Liver (tissue), 9 donors: ENCODE data around the gene UBA3. TPM values are rescaled to one million over a fixed set of nuclear protein-coding genes. Genes with fewer than 3 reads are reported as not detected.

Source experiments
- DNase-seq: peaks from one replicate; pipeline ENCODE4 v3.0.0-alpha.2; 2017; ENCODE audit warnings: low spot score
- H3K27ac ChIP-seq, 2 donors: one replicate each; pipeline ENCODE4 v1.7.0; 2013; ENCODE audit warnings: inconsistent platforms in 2 of 2, low read length in 2 of 2, control low read depth in 1 of 2, low read depth in 1 of 2, mild to moderate bottlenecking in 1 of 2
- H3K27me3 ChIP-seq, 4 donors: one replicate each; pipeline versions ENCODE4 v1.6.1 to v1.7.0; 2013; ENCODE audit warnings: low read length in 3 of 4, inconsistent platforms in 1 of 4, mild to moderate bottlenecking in 1 of 4, moderate library complexity in 1 of 4; ENCODE audit not compliant: control insufficient read depth in 4 of 4, insufficient read depth in 4 of 4
- H3K36me3 ChIP-seq, 4 donors: one replicate each; pipeline versions ENCODE4 v1.6.1 to v1.7.0; 2013; ENCODE audit warnings: low read length in 3 of 4, mild to moderate bottlenecking in 3 of 4, low read depth in 1 of 4, moderate library complexity in 1 of 4; ENCODE audit not compliant: control insufficient read depth in 4 of 4, insufficient read depth in 3 of 4
- H3K4me1 ChIP-seq, 4 donors: one replicate each; pipeline versions ENCODE4 v1.6.1 to v1.7.0; 2013; ENCODE audit warnings: low read length in 3 of 4, mild to moderate bottlenecking in 3 of 4, moderate library complexity in 1 of 4; ENCODE audit not compliant: control insufficient read depth in 4 of 4, insufficient read depth in 4 of 4
- H3K4me3 ChIP-seq, 3 donors: one replicate each; pipeline versions ENCODE4 v1.6.1 to v1.7.0; 2013; ENCODE audit warnings: low read length in 3 of 3, control low read depth in 1 of 3, low read depth in 1 of 3, mild to moderate bottlenecking in 1 of 3
- H3K9ac ChIP-seq, 2 donors: one replicate each; pipeline ENCODE4 v1.7.0; 2013; ENCODE audit warnings: low read length in 2 of 2, mild to moderate bottlenecking in 2 of 2, moderate library complexity in 2 of 2, control low read depth in 1 of 2, low read depth in 1 of 2
- H3K9me3 ChIP-seq, 4 donors: one replicate each; pipeline versions ENCODE4 v1.6.1 to v1.7.0; 2013; ENCODE audit warnings: low read length in 3 of 4; ENCODE audit not compliant: control insufficient read depth in 4 of 4
- ATF3 ChIP-seq: IDR thresholded peaks from 2 replicates; pipeline ENCODE4 v1.6.1; 2016; ENCODE audit warnings: antibody characterized with exemption
- EGR1 ChIP-seq, 2 donors: IDR thresholded peaks; 2 replicates each; pipeline ENCODE4 v1.6.1; 2016 to 2018; ENCODE audit warnings: antibody characterized with exemption in 2 of 2, low read depth in 2 of 2
- FOXA1 ChIP-seq: IDR thresholded peaks from 2 replicates; pipeline ENCODE4 v1.6.1; 2016; ENCODE audit warnings: antibody characterized with exemption
- FOXA2 ChIP-seq: IDR thresholded peaks from 2 replicates; pipeline ENCODE4 v1.6.1; 2016; ENCODE audit warnings: antibody characterized with exemption
- GABPA ChIP-seq, 2 donors: IDR thresholded peaks in 1 of 2; conservative IDR thresholded peaks in 1 of 2; 2 replicates each; pipeline ENCODE4 v1.6.1; 2016; ENCODE audit warnings: antibody characterized with exemption in 2 of 2, mild to moderate bottlenecking in 1 of 2, moderate library complexity in 1 of 2
- HNF4A ChIP-seq, 2 donors: conservative IDR thresholded peaks; 2 replicates each; pipeline ENCODE4 v1.6.1; 2016; ENCODE audit warnings: antibody characterized with exemption in 2 of 2, mild to moderate bottlenecking in 2 of 2
- HNF4G ChIP-seq: IDR thresholded peaks from 2 replicates; pipeline ENCODE4 v1.6.1; 2016; ENCODE audit warnings: antibody characterized with exemption
- JUND ChIP-seq, 2 donors: IDR thresholded peaks; 2 replicates each; pipeline ENCODE4 v1.6.1; 2016; ENCODE audit warnings: antibody characterized with exemption in 2 of 2
- NR2F2 ChIP-seq: IDR thresholded peaks from 2 replicates; pipeline ENCODE4 v1.6.1; 2016; ENCODE audit warnings: antibody characterized with exemption
- RAD21 ChIP-seq, 2 donors: IDR thresholded peaks; 2 replicates each; pipeline ENCODE4 v1.6.1; 2016; ENCODE audit warnings: antibody characterized with exemption in 2 of 2, mild to moderate bottlenecking in 2 of 2
- REST ChIP-seq: IDR thresholded peaks from 2 replicates; pipeline ENCODE4 v1.6.1; 2016; ENCODE audit warnings: antibody characterized with exemption, mild to moderate bottlenecking
- RXRA ChIP-seq, 2 donors: IDR thresholded peaks; 2 replicates each; pipeline ENCODE4 v1.6.1; 2017 to 2018; ENCODE audit warnings: antibody characterized with exemption in 2 of 2, mild to moderate bottlenecking in 1 of 2
- SP1 ChIP-seq: IDR thresholded peaks from 2 replicates; pipeline ENCODE4 v1.6.1; 2018; ENCODE audit warnings: antibody characterized with exemption, mild to moderate bottlenecking
- WGBS: extraction: QIAGEN DNeasy Blood & Tissue Kit; methylation state at CpG from one replicate; pipeline ENCODE4 v1.1.7; 2013; 5-methylcytosine and 5-hydroxymethylcytosine counted together
- polyA plus RNA-seq, 2 donors: library from polyadenylated mRNA; stranded (reverse) in 1 of 2; unstranded in 1 of 2; fragments of 200-250 nt in 1 of 2; fragments of >200 nt in 1 of 2; fragmentation: Nextera tagmentation in 1 of 2; extraction: Ambion mirVana in 1 of 2; gene quantifications; one replicate each; pipeline versions ENCODE4 v1.2.1 to v1.2.3, GENCODE V29; 2013 to 2015
- total RNA-seq, 2 donors: library from RNA; depleted of rRNA; stranded (reverse); fragments of >200 nt; gene quantifications; one replicate each; pipeline ENCODE4 v1.2.3, GENCODE V29; 2014
- TF ChIP-seq, protein P1 (sequence below): fragments of 150-350 bp; IDR thresholded peaks from 2 replicates; pipeline ENCODE4 v1.5.1; 2017; ENCODE audit warnings: improper control_type of control experiment, low read depth, low read length; ENCODE audit not compliant: missing input control
- TF ChIP-seq, protein P2 (sequence below): IDR thresholded peaks from 2 replicates; pipeline ENCODE4 v1.6.1; 2016; ENCODE audit warnings: antibody characterized with exemption
- TF ChIP-seq, protein P3 (sequence below): IDR thresholded peaks from 2 replicates; pipeline ENCODE4 v1.6.1; 2016; ENCODE audit warnings: antibody characterized with exemption
- donor health status: healthy.
- donor health status: healthy.
- donor health status: healthy.
- donor health status: healthy.
- donor health status: healthy.

Gene UBA3
- total and polyA plus RNA-seq, 4 donors = 13.1 to 34.4 (median 26.4) TPM

GRCh38 chr3:69033470-69033869 is 46.7 kb downstream of the UBA3 start:
- 87% methylated on average over 7 of the region's 7 CpGs for WGBS
- peaks cover 15 to 61% (median 55%) of the 10 kb centered on the region in 4 donors for H3K36me3 ChIP-seq
- no peak overlapping the region for H3K9ac ChIP-seq

GRCh38 chr3:69032737-69033136 is 47.4 kb downstream of the UBA3 start:
- Histone ChIP-seq H3K4me1 (no peaks in the 10 kb centered on the region), H3K27me3 (no peaks in the 10 kb centered on the region), H3K9me3 (no peaks in the 10 kb centered on the region), H3K36me3 (peaks cover 15 to 54% (median 53%) of the 10 kb centered on the region in 4 donors), H3K4me3 (no peak overlapping the region), H3K27ac (no peak overlapping the region), H3K9ac (no peak overlapping the region)
- DNase-seq = no peak
- TF ChIP-seq FOXA2 (no peak), JUND (IDR thresholded peaks at IDR 0.05) (no peak), RXRA (IDR thresholded peaks at IDR 0.05) (no peak)
- TF ChIP-seq, protein P1, sequence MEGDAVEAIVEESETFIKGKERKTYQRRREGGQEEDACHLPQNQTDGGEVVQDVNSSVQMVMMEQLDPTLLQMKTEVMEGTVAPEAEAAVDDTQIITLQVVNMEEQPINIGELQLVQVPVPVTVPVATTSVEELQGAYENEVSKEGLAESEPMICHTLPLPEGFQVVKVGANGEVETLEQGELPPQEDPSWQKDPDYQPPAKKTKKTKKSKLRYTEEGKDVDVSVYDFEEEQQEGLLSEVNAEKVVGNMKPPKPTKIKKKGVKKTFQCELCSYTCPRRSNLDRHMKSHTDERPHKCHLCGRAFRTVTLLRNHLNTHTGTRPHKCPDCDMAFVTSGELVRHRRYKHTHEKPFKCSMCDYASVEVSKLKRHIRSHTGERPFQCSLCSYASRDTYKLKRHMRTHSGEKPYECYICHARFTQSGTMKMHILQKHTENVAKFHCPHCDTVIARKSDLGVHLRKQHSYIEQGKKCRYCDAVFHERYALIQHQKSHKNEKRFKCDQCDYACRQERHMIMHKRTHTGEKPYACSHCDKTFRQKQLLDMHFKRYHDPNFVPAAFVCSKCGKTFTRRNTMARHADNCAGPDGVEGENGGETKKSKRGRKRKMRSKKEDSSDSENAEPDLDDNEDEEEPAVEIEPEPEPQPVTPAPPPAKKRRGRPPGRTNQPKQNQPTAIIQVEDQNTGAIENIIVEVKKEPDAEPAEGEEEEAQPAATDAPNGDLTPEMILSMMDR = no peak
- 98% methylated on average over 9 of the region's 9 CpGs for WGBS

More at GRCh38 chr3:69033470-69033869, 46.7 kb downstream of the UBA3 start:
- Histone ChIP-seq H3K9me3 (no peaks in the 10 kb centered on the region), H3K4me1 (no peaks in the 10 kb centered on the region), H3K4me3 (no peak overlapping the region), H3K27ac (no peak overlapping the region), H3K27me3 (no peaks in the 10 kb centered on the region)
- TF ChIP-seq, protein P2, sequence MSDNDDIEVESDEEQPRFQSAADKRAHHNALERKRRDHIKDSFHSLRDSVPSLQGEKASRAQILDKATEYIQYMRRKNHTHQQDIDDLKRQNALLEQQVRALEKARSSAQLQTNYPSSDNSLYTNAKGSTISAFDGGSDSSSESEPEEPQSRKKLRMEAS = no peak
- no peak for DNase-seq

- Histone ChIP-seq H3K27me3 (no peaks in the 10 kb centered on the region), H3K9ac (no peak overlapping the region), H3K4me3 (no peak overlapping the region), H3K4me1 (no peaks in the 10 kb centered on the region), H3K9me3 (no peaks in the 10 kb centered on the region), H3K36me3 (peaks cover 15 to 55% (median 53%) of the 10 kb centered on the region in 4 donors), H3K27ac (no peak overlapping the region)
- 96% methylated on average over 2 of the region's 2 CpGs for WGBS
- DNase-seq = no peak
- TF ChIP-seq SP1 (no peak), RXRA (IDR thresholded peaks at IDR 0.05) (no peak), GABPA (IDR thresholded peaks at IDR 0.05 in 1 of 2, conservative IDR thresholded peaks at IDR 0.05 in 1 of 2) (no peak), EGR1 (IDR thresholded peaks at IDR 0.05; ENCODE audit: low read depth in 2 of 2) (no peak), NR2F2 (no peak), RAD21 (IDR thresholded peaks at IDR 0.05) (no peak), HNF4G (no peak), HNF4A (conservative IDR thresholded peaks at IDR 0.05) (no peak), JUND (IDR thresholded peaks at IDR 0.05) (no peak), ATF3 (no peak), REST (no peak), FOXA1 (no peak)
- TF ChIP-seq, protein P2 = no peak
- TF ChIP-seq, protein P3, sequence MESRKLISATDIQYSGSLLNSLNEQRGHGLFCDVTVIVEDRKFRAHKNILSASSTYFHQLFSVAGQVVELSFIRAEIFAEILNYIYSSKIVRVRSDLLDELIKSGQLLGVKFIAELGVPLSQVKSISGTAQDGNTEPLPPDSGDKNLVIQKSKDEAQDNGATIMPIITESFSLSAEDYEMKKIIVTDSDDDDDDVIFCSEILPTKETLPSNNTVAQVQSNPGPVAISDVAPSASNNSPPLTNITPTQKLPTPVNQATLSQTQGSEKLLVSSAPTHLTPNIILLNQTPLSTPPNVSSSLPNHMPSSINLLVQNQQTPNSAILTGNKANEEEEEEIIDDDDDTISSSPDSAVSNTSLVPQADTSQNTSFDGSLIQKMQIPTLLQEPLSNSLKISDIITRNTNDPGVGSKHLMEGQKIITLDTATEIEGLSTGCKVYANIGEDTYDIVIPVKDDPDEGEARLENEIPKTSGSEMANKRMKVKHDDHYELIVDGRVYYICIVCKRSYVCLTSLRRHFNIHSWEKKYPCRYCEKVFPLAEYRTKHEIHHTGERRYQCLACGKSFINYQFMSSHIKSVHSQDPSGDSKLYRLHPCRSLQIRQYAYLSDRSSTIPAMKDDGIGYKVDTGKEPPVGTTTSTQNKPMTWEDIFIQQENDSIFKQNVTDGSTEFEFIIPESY = no peak
These were observed 48.0 kb downstream of the UBA3 start for GRCh38 chr3:69032142-69032541.
